Activated CD4-positive, alpha-beta T cell treated with anti-CD3 and anti-CD28 coated beads, Interleukin-2, amount 10 ng/mL, durations not matched to agents 24 days and 14 days (primary cell): ENCODE measurements around the gene ST3GAL2. TPM values are rescaled to one million over a fixed set of nuclear protein-coding genes. Genes with fewer than 3 reads are reported as not detected.
A peak's percentile ranks its signal among the peaks of the same experiment; 100 is the strongest.
"Not testable (repeated sequence)": the region's sequence is repeated elsewhere in the genome, so short reads cannot be mapped to it uniquely, and the experiment has no call there.

ENCODE experiments used
- DNase-seq: peaks from one replicate; pipeline ENCODE4 v3.0.0; 2022
- H3K27ac Mint-ChIP-seq: one replicate; pipeline ENCODE4 v1.8.0; 2022; ENCODE audit warnings: mild to moderate bottlenecking, mixed read lengths
- H3K27me3 Mint-ChIP-seq: one replicate; pipeline ENCODE4 v1.8.0; 2022; ENCODE audit warnings: mixed read lengths
- H3K36me3 Mint-ChIP-seq: one replicate; pipeline ENCODE4 v1.8.0; 2022; ENCODE audit warnings: low read depth, mild to moderate bottlenecking, mixed read lengths
- H3K4me1 Mint-ChIP-seq: one replicate; pipeline ENCODE4 v1.8.0; 2021; ENCODE audit warnings: mixed read lengths
- H3K4me3 Mint-ChIP-seq: one replicate; pipeline ENCODE4 v1.8.0; 2022; ENCODE audit warnings: mild to moderate bottlenecking, moderate library complexity, mixed read lengths
- H3K9me3 Mint-ChIP-seq: one replicate; pipeline ENCODE4 v1.8.0; 2021; ENCODE audit warnings: mixed read lengths
- intact Hi-C: fragments of 100-400 bp; cut with micrococcal nuclease; formaldehyde crosslinking; loops from one replicate; pipeline ENCODE4 v1.15.1; 2023
- total RNA-seq: library from RNA; stranded (reverse); gene quantifications from 2 replicates; pipeline ENCODE4 v1.2.3, GENCODE V29; 2022

ST3GAL2 gene
- total RNA-seq, 1 donor from 2014 or later: 27.9 TPM

GRCh38 chr16:70455910-70456309 lies 17.0 kb upstream of the ST3GAL2 start:
- H3K4me3 Mint-ChIP-seq: peak overlapping the region; percentile 7
- DNase-seq: no peak
- H3K4me1 Mint-ChIP-seq: peaks cover 14% of the 10 kb centered on the region
- H3K27ac Mint-ChIP-seq: no peak overlapping the region
- no peaks in the 10 kb centered on the region for H3K27me3 Mint-ChIP-seq
- H3K36me3 Mint-ChIP-seq: no peaks in the 10 kb centered on the region
- H3K9me3 Mint-ChIP-seq: no peaks in the 10 kb centered on the region
- intact Hi-C loops: no loop called here

- Mint-ChIP-seq H3K4me3 (peak within 1 kb of the TSS; percentile 85), H3K9me3 (no peaks in the 10 kb centered on the region), H3K27ac (peak within 1 kb of the TSS; percentile 88), H3K36me3 (no peaks in the 10 kb centered on the region), H3K4me1 (peaks cover 14% of the 10 kb centered on the region), H3K27me3 (peaks cover 1% of the 10 kb centered on the region)
- intact Hi-C loops: loop anchor here (1.0 kb wide), 3 partner anchors 15 to 74 kb away; partner anchors contain the start of gene ST3GAL2
- peak; percentile 90 for DNase-seq
These were observed 15.5 kb upstream of the ST3GAL2 start, which contains the start of gene FCSK for GRCh38 chr16:70454222-70455034. Gene FCSK, plus strand, starts transcription at chr16:70454595. Its CDS starts 8,596 bp downstream, at chr16:70463191.

- no peaks in the 10 kb centered on the region for H3K36me3 Mint-ChIP-seq
- H3K9me3 Mint-ChIP-seq: no peaks in the 10 kb centered on the region
- intact Hi-C loops: loop anchor here (1.0 kb wide), 3 partner anchors 15 to 74 kb away; partner anchors contain the start of gene ST3GAL2
- H3K27ac Mint-ChIP-seq: peak overlapping the region; percentile 88
- DNase-seq: no peak
- peaks cover 14% of the 10 kb centered on the region for H3K4me1 Mint-ChIP-seq
- H3K4me3 Mint-ChIP-seq: peak overlapping the region; percentile 85
- peaks cover 1% of the 10 kb centered on the region for H3K27me3 Mint-ChIP-seq
These were observed 15.0 kb upstream of the ST3GAL2 start for GRCh38 chr16:70453892-70454221.

GRCh38 chr16:70453117-70453891 lies 14.4 kb upstream of the ST3GAL2 start:
- no peaks in the 10 kb centered on the region for H3K9me3 Mint-ChIP-seq
- H3K27me3 Mint-ChIP-seq: peaks cover 1% of the 10 kb centered on the region
- H3K36me3 Mint-ChIP-seq: no peaks in the 10 kb centered on the region
- H3K4me1 Mint-ChIP-seq: peaks cover 14% of the 10 kb centered on the region
- H3K4me3 Mint-ChIP-seq: peak overlapping the region; percentile 85
- intact Hi-C loops: no loop called here
- peak overlapping the region; percentile 88 for H3K27ac Mint-ChIP-seq
- no peak for DNase-seq

GRCh38 chr16:70451004-70451340 lies 12.1 kb upstream of the ST3GAL2 start:
- H3K36me3 Mint-ChIP-seq, H3K9me3 Mint-ChIP-seq, H3K27ac Mint-ChIP-seq, intact Hi-C loops, DNase-seq, H3K4me3 Mint-ChIP-seq, H3K27me3 Mint-ChIP-seq: not testable (repeated sequence)
- H3K4me1 Mint-ChIP-seq: peaks cover 11% of the 10 kb centered on the region

- H3K4me3 Mint-ChIP-seq, H3K27ac Mint-ChIP-seq, intact Hi-C loops, H3K4me1 Mint-ChIP-seq, H3K27me3 Mint-ChIP-seq, DNase-seq, H3K36me3 Mint-ChIP-seq, H3K9me3 Mint-ChIP-seq: not testable (repeated sequence)
These were observed 11.5 kb upstream of the ST3GAL2 start for GRCh38 chr16:70450142-70451003.

- Mint-ChIP-seq H3K9me3 (no peaks in the 10 kb centered on the region), H3K27ac (no peak overlapping the region), H3K4me3 (no peak overlapping the region), H3K27me3 (peaks cover 4% of the 10 kb centered on the region), H3K4me1 (peaks cover 4% of the 10 kb centered on the region), H3K36me3 (no peaks in the 10 kb centered on the region)
- intact Hi-C loops: no loop called here
- DNase-seq: no peak
These were observed 9.2 kb upstream of the ST3GAL2 start for GRCh38 chr16:70448075-70448474.

- intact Hi-C loops: no loop called here
- Mint-ChIP-seq H3K4me3 (no peak overlapping the region), H3K9me3 (no peaks in the 10 kb centered on the region), H3K27me3 (peaks cover 3% of the 10 kb centered on the region), H3K36me3 (no peaks in the 10 kb centered on the region), H3K27ac (no peak overlapping the region), H3K4me1 (peaks cover 4% of the 10 kb centered on the region)
- no peak for DNase-seq
These were observed 5.6 kb upstream of the ST3GAL2 start for GRCh38 chr16:70444249-70445063.

GRCh38 chr16:70442344-70442743 lies 3.4 kb upstream of the ST3GAL2 start:
- Mint-ChIP-seq H3K4me3 (no peak overlapping the region), H3K27ac (no peak overlapping the region), H3K36me3 (peaks cover 4% of the 10 kb centered on the region), H3K4me1 (peaks cover 17% of the 10 kb centered on the region), H3K27me3 (peaks cover 3% of the 10 kb centered on the region), H3K9me3 (no peaks in the 10 kb centered on the region)
- intact Hi-C loops: no loop called here
- no peak for DNase-seq

GRCh38 chr16:70441406-70441990 lies 2.6 kb upstream of the ST3GAL2 start:
- no peak overlapping the region for H3K27ac Mint-ChIP-seq
- intact Hi-C loops: no loop called here
- H3K4me1 Mint-ChIP-seq: peaks cover 25% of the 10 kb centered on the region
- H3K27me3 Mint-ChIP-seq: no peaks in the 10 kb centered on the region
- H3K36me3 Mint-ChIP-seq: peaks cover 4% of the 10 kb centered on the region
- no peak overlapping the region for H3K4me3 Mint-ChIP-seq
- no peak for DNase-seq
- H3K9me3 Mint-ChIP-seq: no peaks in the 10 kb centered on the region

GRCh38 chr16:70440009-70440692 lies 1.3 kb upstream of the ST3GAL2 start:
- H3K27ac Mint-ChIP-seq: no peak overlapping the region
- peaks cover 29% of the 10 kb centered on the region for H3K4me1 Mint-ChIP-seq

GRCh38 chr16:70438585-70438968 lies 323 bp downstream of the ST3GAL2 start:
- peak overlapping the region; percentile 96 for H3K27ac Mint-ChIP-seq
- DNase-seq: no peak
- H3K4me3 Mint-ChIP-seq: peak overlapping the region; percentile 100
- H3K4me1 Mint-ChIP-seq: peaks cover 30% of the 10 kb centered on the region
- no peaks in the 10 kb centered on the region for H3K9me3 Mint-ChIP-seq
- H3K27me3 Mint-ChIP-seq: no peaks in the 10 kb centered on the region
- H3K36me3 Mint-ChIP-seq: peaks cover 11% of the 10 kb centered on the region
- intact Hi-C loops: loop anchor here (1.0 kb wide), 1 partner anchor 10 kb away; no protein-coding TSS in a partner anchor

More at GRCh38 chr16:70440009-70440692, 1.3 kb upstream of the ST3GAL2 start:
- intact Hi-C loops: no loop called here
- Mint-ChIP-seq H3K36me3 (peaks cover 4% of the 10 kb centered on the region), H3K9me3 (no peaks in the 10 kb centered on the region), H3K4me3 (peak overlapping the region; percentile 100), H3K27me3 (no peaks in the 10 kb centered on the region)
- no peak for DNase-seq
